Measurements from ENCODE around the gene DDX5. TPM values are rescaled to one million over a fixed set of nuclear protein-coding genes. Genes with fewer than 3 reads are reported as not detected.
"Not testable (repeated sequence)": the region's sequence is repeated elsewhere in the genome, so short reads cannot be mapped to it uniquely, and the experiment has no call there.

DDX5 gene
- total RNA-seq, 2 donors from 2014 or later, result 889 to 3,042 TPM

DNA sequence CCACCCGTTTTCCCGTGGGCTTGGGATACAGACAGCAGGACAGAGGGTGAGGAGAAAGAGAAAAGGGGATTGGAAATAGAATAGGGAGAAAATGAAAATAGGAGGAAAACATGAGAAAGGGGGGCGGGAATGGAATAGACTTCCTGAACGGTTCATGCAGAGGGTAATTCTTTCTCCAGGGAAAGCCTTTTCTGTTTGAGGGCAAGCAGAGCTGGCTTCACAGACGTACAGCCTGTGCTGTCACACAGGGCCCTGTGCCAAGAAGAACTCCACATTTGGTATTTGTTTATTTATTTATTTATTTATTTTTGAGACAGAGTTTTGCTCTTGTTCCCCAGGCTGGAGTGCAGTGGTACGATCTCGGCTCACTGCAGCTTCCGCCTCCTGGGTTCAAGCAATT is 45.1 kb downstream of the DDX5 start:
- H3K4me1 ChIP-seq (ENCODE audit: control insufficient read depth in 1 of 2, low read depth in 2 of 2), result peaks cover 0 to 4% of the 10 kb centered on the region in 2 donors
- H3K36me3 ChIP-seq, result no peaks in the 10 kb centered on the region
- no peak for DNase-seq (ENCODE audit: low spot score)
- H3K27me3 ChIP-seq (replicated peaks; ENCODE audit: insufficient read depth), result no peaks in the 10 kb centered on the region
- no peaks in the 10 kb centered on the region for H3K9me3 ChIP-seq
- no peak overlapping the region for H3K4me3 ChIP-seq
- TF ChIP-seq, protein P1, sequence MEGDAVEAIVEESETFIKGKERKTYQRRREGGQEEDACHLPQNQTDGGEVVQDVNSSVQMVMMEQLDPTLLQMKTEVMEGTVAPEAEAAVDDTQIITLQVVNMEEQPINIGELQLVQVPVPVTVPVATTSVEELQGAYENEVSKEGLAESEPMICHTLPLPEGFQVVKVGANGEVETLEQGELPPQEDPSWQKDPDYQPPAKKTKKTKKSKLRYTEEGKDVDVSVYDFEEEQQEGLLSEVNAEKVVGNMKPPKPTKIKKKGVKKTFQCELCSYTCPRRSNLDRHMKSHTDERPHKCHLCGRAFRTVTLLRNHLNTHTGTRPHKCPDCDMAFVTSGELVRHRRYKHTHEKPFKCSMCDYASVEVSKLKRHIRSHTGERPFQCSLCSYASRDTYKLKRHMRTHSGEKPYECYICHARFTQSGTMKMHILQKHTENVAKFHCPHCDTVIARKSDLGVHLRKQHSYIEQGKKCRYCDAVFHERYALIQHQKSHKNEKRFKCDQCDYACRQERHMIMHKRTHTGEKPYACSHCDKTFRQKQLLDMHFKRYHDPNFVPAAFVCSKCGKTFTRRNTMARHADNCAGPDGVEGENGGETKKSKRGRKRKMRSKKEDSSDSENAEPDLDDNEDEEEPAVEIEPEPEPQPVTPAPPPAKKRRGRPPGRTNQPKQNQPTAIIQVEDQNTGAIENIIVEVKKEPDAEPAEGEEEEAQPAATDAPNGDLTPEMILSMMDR (IDR thresholded peaks at IDR 0.05), result no peak
- no peak for ATAC-seq (ENCODE audit: insufficient number of reproducible peaks, low FRiP score, low read depth)
- H3K27ac ChIP-seq, result no peak overlapping the region

DNA sequence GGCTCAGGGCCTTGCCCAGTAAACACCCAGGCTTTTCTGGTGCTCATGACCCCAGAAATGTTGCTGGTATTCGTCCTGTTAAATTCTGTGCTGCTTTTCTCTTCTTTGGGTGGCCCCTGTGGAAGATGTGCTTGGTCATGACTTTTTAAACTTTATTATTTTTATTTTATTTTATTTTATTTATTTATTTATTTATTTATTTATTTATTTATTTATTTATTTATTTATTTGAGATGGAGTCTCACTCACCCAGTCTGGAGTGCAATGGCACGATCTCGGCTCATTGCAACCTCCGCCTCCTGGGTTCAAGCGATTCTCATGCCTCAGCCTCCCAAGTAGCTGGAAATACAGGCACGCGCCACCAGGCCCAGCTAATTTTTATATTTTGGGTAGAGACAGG is 46.3 kb downstream of the DDX5 start:
- not testable (repeated sequence) for DNase-seq (ENCODE audit: low spot score); ATAC-seq (ENCODE audit: insufficient number of reproducible peaks, low FRiP score, low read depth); H3K9me3 ChIP-seq; H3K36me3 ChIP-seq; H3K27ac ChIP-seq; H3K4me1 ChIP-seq (ENCODE audit: control insufficient read depth in 1 of 2, low read depth in 2 of 2); H3K4me3 ChIP-seq; H3K27me3 ChIP-seq (replicated peaks; ENCODE audit: insufficient read depth)

DNA sequence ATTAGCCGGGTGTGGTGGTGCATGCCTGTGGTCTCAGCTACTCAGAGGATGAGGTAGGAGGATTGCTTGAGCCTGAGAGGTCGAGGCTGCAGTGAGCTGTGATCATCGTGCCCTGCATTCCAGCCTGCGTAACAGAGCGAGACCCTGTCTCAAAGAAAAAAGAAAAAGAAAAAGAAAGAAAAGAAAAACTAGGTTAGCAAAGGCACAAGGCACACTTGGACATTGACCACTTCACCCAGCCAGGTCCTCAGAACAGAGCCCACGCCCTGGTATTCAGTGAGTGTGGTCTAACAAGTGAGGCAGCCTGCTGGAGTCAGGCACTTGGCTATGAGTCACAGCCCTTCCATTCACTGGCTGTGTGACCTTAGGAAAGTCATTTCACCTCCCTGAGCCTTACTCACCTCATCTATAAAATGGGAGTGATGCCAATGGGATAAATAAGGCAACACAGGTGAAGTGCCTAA is 46.8 kb downstream of the DDX5 start:
- H3K27ac ChIP-seq, result no peak overlapping the region
- no peak for ATAC-seq (ENCODE audit: insufficient number of reproducible peaks, low FRiP score, low read depth)

DNA sequence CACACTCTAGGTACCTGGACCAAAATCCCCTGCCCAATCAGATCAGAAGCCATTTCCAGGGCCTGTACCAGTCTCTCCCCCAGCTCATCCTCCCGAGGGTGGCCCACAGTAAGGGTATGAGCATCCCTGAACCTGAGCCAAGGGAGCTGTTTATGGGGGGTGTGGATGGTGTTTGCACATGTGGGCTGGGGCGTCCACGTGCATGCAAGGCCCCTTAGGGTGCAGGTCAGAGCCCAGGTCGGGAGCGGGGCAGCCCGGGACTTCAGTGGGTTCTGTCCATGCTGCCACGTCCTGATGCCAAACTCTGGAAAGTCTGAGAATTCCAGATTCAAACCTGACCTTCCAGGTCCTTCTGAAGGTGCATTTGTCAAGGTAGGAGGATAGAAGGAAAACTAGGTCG is 47.3 kb downstream of the DDX5 start:
- ATAC-seq (ENCODE audit: insufficient number of reproducible peaks, low FRiP score, low read depth) (no peak), DNase-seq (ENCODE audit: low spot score) (no peak)
- H3K36me3 ChIP-seq, result no peaks in the 10 kb centered on the region
- no peak overlapping the region for H3K4me3 ChIP-seq
- TF ChIP-seq, protein P1 (IDR thresholded peaks at IDR 0.05), result no peak
- no peaks in the 10 kb centered on the region for H3K9me3 ChIP-seq
- peaks cover 0 to 4% of the 10 kb centered on the region in 2 donors for H3K4me1 ChIP-seq (ENCODE audit: control insufficient read depth in 1 of 2, low read depth in 2 of 2)
- H3K27ac ChIP-seq, result no peak overlapping the region
- no peaks in the 10 kb centered on the region for H3K27me3 ChIP-seq (replicated peaks; ENCODE audit: insufficient read depth)

More for the DNA sequence above, 46.8 kb downstream of the DDX5 start:
- no peak for DNase-seq (ENCODE audit: low spot score)
- Histone ChIP-seq H3K4me3 (no peak overlapping the region), H3K27me3 (replicated peaks; ENCODE audit: insufficient read depth) (no peaks in the 10 kb centered on the region), H3K4me1 (ENCODE audit: control insufficient read depth in 1 of 2, low read depth in 2 of 2) (peaks cover 0 to 4% of the 10 kb centered on the region in 2 donors), H3K9me3 (no peaks in the 10 kb centered on the region), H3K36me3 (no peaks in the 10 kb centered on the region)
- TF ChIP-seq, protein P1 (IDR thresholded peaks at IDR 0.05), result no peak

DNA sequence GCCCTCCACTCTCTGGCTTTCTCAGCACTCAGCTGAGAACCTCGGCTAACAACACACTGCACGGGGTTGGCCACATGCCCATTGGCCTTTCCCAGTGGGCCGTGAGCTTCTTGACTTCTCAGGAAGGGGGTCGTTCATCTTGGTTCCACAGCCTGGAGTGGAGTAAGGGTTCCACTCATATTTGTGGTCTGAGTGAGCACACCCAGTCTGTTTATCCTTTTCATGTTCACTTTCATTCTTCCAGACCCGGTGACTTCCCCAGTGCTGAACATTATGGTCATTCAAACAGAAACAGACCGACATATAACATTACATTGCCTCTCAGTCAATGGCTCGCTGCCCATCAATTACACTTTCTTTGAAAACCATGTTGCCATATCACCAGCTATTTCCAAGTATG is 48.9 kb downstream of the DDX5 start:
- Histone ChIP-seq H3K4me3 (no peak overlapping the region), H3K27me3 (replicated peaks; ENCODE audit: insufficient read depth) (no peaks in the 10 kb centered on the region), H3K4me1 (ENCODE audit: control insufficient read depth in 1 of 2, low read depth in 2 of 2) (peaks cover 0 to 4% of the 10 kb centered on the region in 2 donors), H3K27ac (no peak overlapping the region), H3K36me3 (no peaks in the 10 kb centered on the region), H3K9me3 (no peaks in the 10 kb centered on the region)
- DNase-seq (ENCODE audit: low spot score), result no peak
- TF ChIP-seq, protein P1 (IDR thresholded peaks at IDR 0.05), result no peak
- no peak for ATAC-seq (ENCODE audit: insufficient number of reproducible peaks, low FRiP score, low read depth)

Measured in thoracic aorta (tissue), 2 donors.